Lower leg skin (tissue), 3 donors: Measurements from ENCODE around the gene CRIP1.

Experiments used
- POLR2A ChIP-seq, 2 donors: fragments of 450-650 bp; IDR thresholded peaks; one replicate each; pipeline ENCODE4 v1.6.1; 2016 to 2017; ENCODE audit warnings: antibody characterized with exemption in 2 of 2, mild to moderate bottlenecking in 1 of 2, moderate library complexity in 1 of 2
- TF ChIP-seq, protein P1 (sequence below), 3 donors: fragments of 450-650 bp; IDR thresholded peaks; one replicate each; pipeline ENCODE4 v1.5.1; 2016; ENCODE audit warnings: antibody characterized with exemption in 3 of 3, mild to moderate bottlenecking in 3 of 3, moderate library complexity in 2 of 3

DNA sequence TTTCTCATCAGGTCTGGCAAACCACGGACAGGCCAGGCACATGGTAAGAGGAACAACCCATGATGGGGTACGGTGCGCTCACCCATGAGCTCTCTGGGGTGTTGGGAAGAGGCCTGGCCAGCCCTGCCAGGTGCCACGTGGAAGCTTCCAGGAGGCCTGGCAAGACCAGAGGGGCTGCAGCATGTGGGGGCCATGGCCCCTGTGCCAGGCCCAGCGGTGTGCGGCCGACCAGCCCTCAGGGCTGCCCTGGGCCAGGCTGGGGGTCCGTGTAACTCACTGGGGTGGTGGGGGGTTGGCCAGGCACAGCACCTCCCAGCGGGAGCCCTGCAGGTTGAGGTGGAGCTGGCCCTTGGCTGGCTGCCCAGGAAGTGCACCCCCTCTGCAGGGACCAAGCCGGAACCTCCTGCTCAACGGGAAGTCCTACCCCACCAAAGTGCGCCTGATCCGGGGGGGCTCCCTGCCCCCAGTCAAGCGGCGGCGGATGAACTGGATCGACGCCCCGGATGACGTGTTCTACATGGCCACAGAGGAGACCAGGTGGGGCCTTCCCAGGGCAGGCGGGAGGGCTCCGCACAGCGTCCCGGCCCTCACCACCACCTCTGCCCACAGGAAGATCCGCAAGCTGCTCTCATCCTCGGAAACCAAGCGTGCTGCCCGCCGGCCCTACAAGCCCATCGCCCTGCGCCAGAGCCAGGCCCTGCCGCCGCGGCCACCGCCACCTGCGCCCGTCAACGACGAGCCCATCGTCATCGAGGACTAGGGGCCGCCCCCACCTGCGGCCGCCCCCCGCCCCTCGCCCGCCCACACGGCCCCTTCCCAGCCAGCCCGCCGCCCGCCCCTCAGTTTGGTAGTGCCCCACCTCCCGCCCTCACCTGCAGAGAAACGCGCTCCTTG lies 17.0 kb upstream of the CRIP1 start:
- TF ChIP-seq, protein P1, sequence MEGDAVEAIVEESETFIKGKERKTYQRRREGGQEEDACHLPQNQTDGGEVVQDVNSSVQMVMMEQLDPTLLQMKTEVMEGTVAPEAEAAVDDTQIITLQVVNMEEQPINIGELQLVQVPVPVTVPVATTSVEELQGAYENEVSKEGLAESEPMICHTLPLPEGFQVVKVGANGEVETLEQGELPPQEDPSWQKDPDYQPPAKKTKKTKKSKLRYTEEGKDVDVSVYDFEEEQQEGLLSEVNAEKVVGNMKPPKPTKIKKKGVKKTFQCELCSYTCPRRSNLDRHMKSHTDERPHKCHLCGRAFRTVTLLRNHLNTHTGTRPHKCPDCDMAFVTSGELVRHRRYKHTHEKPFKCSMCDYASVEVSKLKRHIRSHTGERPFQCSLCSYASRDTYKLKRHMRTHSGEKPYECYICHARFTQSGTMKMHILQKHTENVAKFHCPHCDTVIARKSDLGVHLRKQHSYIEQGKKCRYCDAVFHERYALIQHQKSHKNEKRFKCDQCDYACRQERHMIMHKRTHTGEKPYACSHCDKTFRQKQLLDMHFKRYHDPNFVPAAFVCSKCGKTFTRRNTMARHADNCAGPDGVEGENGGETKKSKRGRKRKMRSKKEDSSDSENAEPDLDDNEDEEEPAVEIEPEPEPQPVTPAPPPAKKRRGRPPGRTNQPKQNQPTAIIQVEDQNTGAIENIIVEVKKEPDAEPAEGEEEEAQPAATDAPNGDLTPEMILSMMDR (IDR thresholded peaks at IDR 0.05) = no peak
- no peak for TF ChIP-seq POLR2A (IDR thresholded peaks at IDR 0.05)
